Measurements from ENCODE around the gene SVEP1. TPM values are rescaled to one million over a fixed set of nuclear protein-coding genes. Genes with fewer than 3 reads are reported as not detected.

The SVEP1 gene
- total RNA-seq, 1 experiment from 2014 or later, result 0.45 TPM

DNA sequence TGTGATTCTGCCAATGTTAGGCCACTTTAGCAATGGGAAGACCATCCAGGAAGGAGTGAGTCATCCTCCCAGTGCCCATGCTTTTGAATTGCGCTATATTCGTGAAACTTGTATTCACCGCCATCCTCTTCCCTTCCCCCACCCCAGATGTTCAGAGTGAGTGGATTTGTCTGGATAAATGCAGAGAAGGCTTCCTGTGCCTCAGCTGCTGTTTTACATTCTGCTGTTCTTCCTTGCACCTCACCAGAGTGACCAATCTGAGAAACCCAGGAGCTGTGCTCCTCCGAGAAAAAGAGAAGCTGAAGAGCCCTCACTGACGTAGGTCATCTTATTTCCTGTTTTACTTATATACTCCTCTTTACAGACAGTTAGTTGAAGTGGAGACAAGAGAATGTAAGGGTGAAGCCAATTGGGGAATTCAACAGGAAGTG lies 24.6 kb upstream of the SVEP1 start:
- ChIA-PET POLR2A (ENCODE audit: low non-redundant PET) (no interaction called here), CTCF (interaction anchor here (1.0 kb wide), 1 partner anchor 20 kb away, joined by 7 read pairs; no protein-coding TSS in a partner anchor)
- H3K27ac ChIP-seq (ENCODE audit: low read depth, low read length, poor library complexity, severe bottlenecking), result no peak overlapping the region
- intact Hi-C loops (cut with micrococcal nuclease; ENCODE audit: unreplicated experiment), result no loop called here
- H3K9me3 ChIP-seq (ENCODE audit: low read depth, low read length, poor library complexity, severe bottlenecking), result no peaks in the 10 kb centered on the region
- peak; percentile 61 for DNase-seq (ENCODE audit: low spot score)
- TF ChIP-seq, protein P1, sequence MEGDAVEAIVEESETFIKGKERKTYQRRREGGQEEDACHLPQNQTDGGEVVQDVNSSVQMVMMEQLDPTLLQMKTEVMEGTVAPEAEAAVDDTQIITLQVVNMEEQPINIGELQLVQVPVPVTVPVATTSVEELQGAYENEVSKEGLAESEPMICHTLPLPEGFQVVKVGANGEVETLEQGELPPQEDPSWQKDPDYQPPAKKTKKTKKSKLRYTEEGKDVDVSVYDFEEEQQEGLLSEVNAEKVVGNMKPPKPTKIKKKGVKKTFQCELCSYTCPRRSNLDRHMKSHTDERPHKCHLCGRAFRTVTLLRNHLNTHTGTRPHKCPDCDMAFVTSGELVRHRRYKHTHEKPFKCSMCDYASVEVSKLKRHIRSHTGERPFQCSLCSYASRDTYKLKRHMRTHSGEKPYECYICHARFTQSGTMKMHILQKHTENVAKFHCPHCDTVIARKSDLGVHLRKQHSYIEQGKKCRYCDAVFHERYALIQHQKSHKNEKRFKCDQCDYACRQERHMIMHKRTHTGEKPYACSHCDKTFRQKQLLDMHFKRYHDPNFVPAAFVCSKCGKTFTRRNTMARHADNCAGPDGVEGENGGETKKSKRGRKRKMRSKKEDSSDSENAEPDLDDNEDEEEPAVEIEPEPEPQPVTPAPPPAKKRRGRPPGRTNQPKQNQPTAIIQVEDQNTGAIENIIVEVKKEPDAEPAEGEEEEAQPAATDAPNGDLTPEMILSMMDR (conservative IDR thresholded peaks at IDR 0.05; ENCODE audit: low read depth, low read length), result no peak
- no peak for TF ChIP-seq EZH2 (IDR thresholded peaks at IDR 0.05; ENCODE audit: borderline replicate concordance, low read depth, low read length, poor library complexity, severe bottlenecking)
- BruUV-seq (replicated peaks), result no TSS peak
- no peaks in the 10 kb centered on the region for H3K36me3 ChIP-seq (ENCODE audit: insufficient read depth, low read length, poor library complexity, severe bottlenecking)
- H3K4me1 ChIP-seq (ENCODE audit: insufficient read depth, low read length, poor library complexity, severe bottlenecking), result no peaks in the 10 kb centered on the region
- no peaks in the 10 kb centered on the region for H3K27me3 ChIP-seq (replicated peaks; ENCODE audit: insufficient read depth, low read depth, low read length, poor library complexity)
- no peak overlapping the region for H3K4me3 ChIP-seq (ENCODE audit: low read depth, low read length, poor library complexity, severe bottlenecking)

DNA sequence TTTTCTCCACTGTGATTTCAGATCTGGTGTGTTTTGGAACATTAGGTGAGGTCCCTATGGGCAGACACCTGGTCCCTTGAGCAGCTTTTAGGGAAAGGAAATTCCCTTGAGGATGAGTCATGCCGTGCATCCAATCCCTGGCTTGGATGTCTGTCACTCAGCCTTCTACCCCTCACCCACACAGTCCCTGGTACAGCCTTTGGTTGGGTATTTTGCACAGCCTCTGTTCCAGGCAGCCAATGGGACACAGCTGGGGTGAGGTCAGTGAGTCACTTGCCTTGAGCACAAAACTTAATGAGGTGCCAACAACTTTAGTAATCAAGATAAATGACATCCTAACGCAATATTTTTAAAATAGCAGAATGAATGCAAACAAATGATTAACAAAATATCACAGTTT lies 22.7 kb upstream of the SVEP1 start:
- TF ChIP-seq EZH2 (IDR thresholded peaks at IDR 0.05; ENCODE audit: borderline replicate concordance, low read depth, low read length, poor library complexity, severe bottlenecking), result no peak
- TF ChIP-seq, protein P1 (conservative IDR thresholded peaks at IDR 0.05; ENCODE audit: low read depth, low read length), result no peak
- H3K36me3 ChIP-seq (ENCODE audit: insufficient read depth, low read length, poor library complexity, severe bottlenecking), result no peaks in the 10 kb centered on the region
- CTCF ChIA-PET, result no interaction called here
- H3K27me3 ChIP-seq (replicated peaks; ENCODE audit: insufficient read depth, low read depth, low read length, poor library complexity), result no peaks in the 10 kb centered on the region
- POLR2A ChIA-PET (ENCODE audit: low non-redundant PET), result no interaction called here
- H3K4me1 ChIP-seq (ENCODE audit: insufficient read depth, low read length, poor library complexity, severe bottlenecking), result no peaks in the 10 kb centered on the region
- peak; percentile 42 for DNase-seq (ENCODE audit: low spot score)
- intact Hi-C loops (cut with micrococcal nuclease; ENCODE audit: unreplicated experiment), result no loop called here
- BruUV-seq (replicated peaks), result no TSS peak
- no peaks in the 10 kb centered on the region for H3K9me3 ChIP-seq (ENCODE audit: low read depth, low read length, poor library complexity, severe bottlenecking)
- no peak overlapping the region for H3K27ac ChIP-seq (ENCODE audit: low read depth, low read length, poor library complexity, severe bottlenecking)
- H3K4me3 ChIP-seq (ENCODE audit: low read depth, low read length, poor library complexity, severe bottlenecking), result no peak overlapping the region

GRCh38 chr9:110601098-110601497 lies 21.6 kb upstream of the SVEP1 start:
- TF ChIP-seq, protein P1 (conservative IDR thresholded peaks at IDR 0.05; ENCODE audit: low read depth, low read length), result no peak
- no peak for TF ChIP-seq EZH2 (IDR thresholded peaks at IDR 0.05; ENCODE audit: borderline replicate concordance, low read depth, low read length, poor library complexity, severe bottlenecking)
- no peaks in the 10 kb centered on the region for H3K27me3 ChIP-seq (replicated peaks; ENCODE audit: insufficient read depth, low read depth, low read length, poor library complexity)
- H3K36me3 ChIP-seq (ENCODE audit: insufficient read depth, low read length, poor library complexity, severe bottlenecking), result no peaks in the 10 kb centered on the region
- no peak overlapping the region for H3K4me3 ChIP-seq (ENCODE audit: low read depth, low read length, poor library complexity, severe bottlenecking)
- ChIA-PET CTCF (no interaction called here), POLR2A (ENCODE audit: low non-redundant PET) (no interaction called here)
- no peaks in the 10 kb centered on the region for H3K4me1 ChIP-seq (ENCODE audit: insufficient read depth, low read length, poor library complexity, severe bottlenecking)
- no peak for DNase-seq (ENCODE audit: low spot score)
- H3K27ac ChIP-seq (ENCODE audit: low read depth, low read length, poor library complexity, severe bottlenecking), result no peak overlapping the region
- H3K9me3 ChIP-seq (ENCODE audit: low read depth, low read length, poor library complexity, severe bottlenecking), result no peaks in the 10 kb centered on the region
- BruUV-seq (replicated peaks), result no TSS peak
- intact Hi-C loops (cut with micrococcal nuclease; ENCODE audit: unreplicated experiment), result no loop called here

Data from A673 (cell line).